ENCODE measurements around the gene ANKRD61.
"Not testable (repeated sequence)": the region's sequence is repeated elsewhere in the genome, so short reads cannot be mapped to it uniquely, and the experiment has no call there.

Gene ANKRD61

GRCh38 chr7:6032167-6032566 lies 991 bp downstream of the ANKRD61 start:
- no peak for DNase-seq

GRCh38 chr7:6032641-6033040 lies 1.5 kb downstream of the ANKRD61 start:
- DNase-seq: no peak

DNA sequence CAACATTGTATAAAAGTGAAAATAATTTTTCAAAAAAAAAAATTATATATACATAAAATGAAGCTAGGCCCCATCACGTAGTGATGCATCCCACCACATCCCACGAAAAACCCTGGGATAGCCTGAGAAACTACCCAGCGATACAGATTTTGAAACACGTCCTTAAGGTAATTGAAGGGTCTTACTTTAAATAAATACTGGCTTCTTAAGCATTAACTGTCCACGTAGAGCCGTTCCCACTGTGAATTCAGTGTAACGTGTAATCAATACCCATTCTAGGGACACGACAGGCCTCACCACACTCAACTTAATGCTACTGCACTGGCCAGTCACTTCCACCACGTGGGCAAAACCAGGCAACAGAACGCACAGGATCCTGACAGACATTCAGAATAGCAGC lies 4.0 kb downstream of the ANKRD61 start:
- no peak for DNase-seq

DNA sequence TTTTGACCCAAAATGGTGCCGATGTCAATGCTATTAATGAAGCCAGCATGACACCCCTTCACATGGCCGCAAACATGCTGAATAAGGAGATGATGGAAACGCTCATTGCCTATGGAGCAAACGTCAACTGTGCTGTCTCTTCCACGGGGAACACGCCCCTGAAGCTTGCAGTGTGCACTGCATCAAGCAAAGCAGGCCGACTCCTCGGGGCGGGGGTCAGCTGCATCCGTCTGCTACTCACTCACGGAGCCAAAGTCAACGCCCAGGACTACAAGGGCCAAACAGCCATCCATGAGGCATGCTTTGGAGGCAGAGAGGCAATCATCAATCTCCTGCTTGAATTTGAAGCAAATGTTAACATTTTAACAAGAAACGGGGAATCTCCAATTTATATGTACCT lies 4.5 kb downstream of the ANKRD61 start:
- DNase-seq: no peak

DNA sequence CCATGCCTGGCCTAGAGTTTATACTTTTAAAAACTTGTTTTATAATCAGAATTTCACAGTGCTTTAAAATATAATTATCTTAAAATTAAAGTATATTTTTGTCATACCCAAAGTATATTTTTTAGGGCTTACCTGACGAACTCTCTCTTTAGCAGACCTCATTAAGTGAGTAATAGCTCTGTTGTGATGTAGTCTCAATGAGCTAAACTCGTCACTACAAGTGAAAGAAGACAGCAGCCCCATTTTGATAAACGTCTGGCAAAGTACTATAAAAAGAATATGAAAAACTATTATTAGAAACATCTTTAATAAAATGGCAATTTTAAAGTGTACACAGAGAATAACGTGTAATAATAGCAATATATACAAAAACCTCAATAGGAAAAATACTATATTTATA lies 18.6 kb downstream of the ANKRD61 start:
- DNase-seq: no peak

GRCh38 chr7:6051185-6051584 lies 20.0 kb downstream of the ANKRD61 start:
- DNase-seq: not testable (repeated sequence)

- DNase-seq: no peak
These were observed 25.4 kb downstream of the ANKRD61 start for GRCh38 chr7:6056616-6057015.

- no peak for DNase-seq
These were observed 26.3 kb downstream of the ANKRD61 start for GRCh38 chr7:6057316-6058129.

GRCh38 chr7:6059941-6060340 lies 28.8 kb downstream of the ANKRD61 start:
- not testable (repeated sequence) for DNase-seq

- peak in 2 of 3 donors; percentile 27 for DNase-seq
These were observed 40.2 kb downstream of the ANKRD61 start for GRCh38 chr7:6071406-6071805.

- peak; percentile 48 to 64 (median 62) for DNase-seq
These were observed 43.6 kb downstream of the ANKRD61 start for GRCh38 chr7:6074612-6075380.

DNA sequence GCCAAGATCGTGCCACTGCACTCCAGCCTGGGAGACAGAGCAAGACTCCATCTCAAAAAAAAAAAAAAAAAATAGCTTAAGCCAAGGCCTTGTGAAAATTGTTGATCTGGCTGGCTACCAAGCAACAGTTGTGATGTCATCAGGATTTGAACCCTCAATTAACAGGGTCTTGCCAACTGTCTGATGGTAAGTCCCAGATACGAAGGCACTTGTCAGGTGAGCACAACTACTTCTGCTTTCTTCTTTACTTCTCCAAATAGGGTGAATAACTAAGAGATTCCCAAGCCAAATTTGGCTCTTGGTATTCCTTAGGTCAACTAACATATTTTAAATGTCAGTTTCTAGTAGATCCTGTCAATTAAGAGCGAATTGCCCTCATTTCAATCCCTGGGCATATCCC lies 47.4 kb downstream of the ANKRD61 start:
- DNase-seq: peak; percentile 15 to 42 (median 17)

DNA sequence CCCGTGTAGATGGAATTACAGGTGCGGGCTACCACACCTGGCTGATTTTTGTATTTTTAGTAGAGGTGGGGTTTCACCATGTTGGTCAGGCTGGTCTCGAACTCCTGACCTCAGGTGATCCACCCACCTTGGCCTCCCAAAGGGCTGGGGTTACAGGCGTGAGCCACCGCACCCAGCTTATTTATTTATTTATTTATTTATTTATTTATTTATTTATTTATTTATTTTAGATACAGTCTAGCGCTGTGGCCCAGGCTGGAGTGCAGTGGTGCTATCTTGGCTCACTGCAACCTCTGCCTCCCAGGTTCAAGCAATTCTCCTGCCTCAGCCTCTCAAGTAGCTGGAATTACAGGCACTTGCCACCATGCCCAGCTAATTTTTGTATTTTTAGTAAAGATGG lies 51.9 kb downstream of the ANKRD61 start:
- DNase-seq: not testable (repeated sequence)
